Neural crest cell (in vitro differentiated cells): ENCODE measurements around the gene SLC39A5. TPM values are rescaled to one million over a fixed set of nuclear protein-coding genes. Genes with fewer than 3 reads are reported as not detected.

Experiments used
- DNase-seq: peaks from one replicate; pipeline ENCODE4 v3.0.0; 2021; ENCODE audit warnings: low read depth, mixed read lengths, low spot score
- H3K27ac Mint-ChIP-seq: one replicate; pipeline ENCODE4 v1.8.0; 2021; ENCODE audit warnings: mild to moderate bottlenecking, mixed read lengths; ENCODE audit not compliant: unreplicated experiment
- H3K27me3 Mint-ChIP-seq: 2 replicates; pipeline ENCODE4 v1.8.0; 2021; ENCODE audit warnings: low read depth, mild to moderate bottlenecking, mixed read lengths
- H3K36me3 Mint-ChIP-seq: 2 replicates; pipeline ENCODE4 v1.8.0; 2021; ENCODE audit warnings: low read depth, mild to moderate bottlenecking, mixed read lengths
- H3K4me1 Mint-ChIP-seq: 2 replicates; pipeline ENCODE4 v1.8.0; 2021; ENCODE audit warnings: mixed read lengths
- H3K4me3 Mint-ChIP-seq: one replicate; pipeline ENCODE4 v1.8.0; 2021; ENCODE audit warnings: mild to moderate bottlenecking, mixed read lengths
- H3K9me3 Mint-ChIP-seq: 2 replicates; pipeline ENCODE4 v1.8.0; 2021; ENCODE audit warnings: mixed read lengths
- total RNA-seq: library from RNA; stranded (reverse); gene quantifications from 2 replicates; pipeline ENCODE4 v1.2.1, GENCODE V29; 2021
- TF ChIP-seq, protein P1 (sequence below): fragments of 200-600 bp; sonication (generic); conservative IDR thresholded peaks from 2 replicates; pipeline ENCODE4 v1.5.0; 2021; ENCODE audit warnings: antibody characterized with exemption, mild to moderate bottlenecking

Gene SLC39A5
- total RNA-seq, 1 donor from 2014 or later = 0.65 TPM

DNA sequence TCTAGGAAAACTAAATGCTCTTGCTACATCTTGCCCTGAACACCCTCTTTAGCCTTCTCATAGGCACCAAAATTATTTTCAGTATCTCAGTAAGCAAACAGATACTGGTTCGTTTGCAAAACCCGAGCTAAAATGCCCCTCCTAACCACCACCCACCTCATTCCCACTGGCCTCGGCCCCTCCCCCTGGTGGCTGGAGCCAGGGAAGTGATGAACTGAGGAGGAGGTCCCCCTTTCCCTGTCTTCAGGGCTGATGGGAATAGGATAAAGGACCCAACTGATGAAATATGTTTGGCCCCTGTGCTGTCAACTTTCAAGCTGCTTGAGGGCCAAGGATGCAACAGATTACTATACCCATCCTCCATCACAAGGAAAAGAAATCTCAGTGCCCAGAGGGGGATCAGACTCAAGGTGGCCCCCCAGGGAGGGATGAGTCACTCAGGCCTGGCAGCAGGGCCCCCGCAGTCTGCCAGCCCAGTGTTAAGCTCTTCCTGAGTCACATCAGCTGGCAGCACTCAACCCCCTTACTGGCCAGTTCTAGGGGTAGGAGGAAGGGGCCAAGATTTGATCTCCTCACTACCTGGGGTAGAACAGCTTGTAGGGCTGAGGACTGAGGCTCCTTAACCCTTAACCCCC lies 26.6 kb downstream of the SLC39A5 start:
- no peak for DNase-seq
- Mint-ChIP-seq H3K4me1 (peaks cover 25% of the 10 kb centered on the region), H3K36me3 (peaks cover 11% of the 10 kb centered on the region), H3K27me3 (no peaks in the 10 kb centered on the region), H3K9me3 (no peaks in the 10 kb centered on the region), H3K4me3 (peak overlapping the region; percentile 94), H3K27ac (no peak overlapping the region)
- TF ChIP-seq, protein P1, sequence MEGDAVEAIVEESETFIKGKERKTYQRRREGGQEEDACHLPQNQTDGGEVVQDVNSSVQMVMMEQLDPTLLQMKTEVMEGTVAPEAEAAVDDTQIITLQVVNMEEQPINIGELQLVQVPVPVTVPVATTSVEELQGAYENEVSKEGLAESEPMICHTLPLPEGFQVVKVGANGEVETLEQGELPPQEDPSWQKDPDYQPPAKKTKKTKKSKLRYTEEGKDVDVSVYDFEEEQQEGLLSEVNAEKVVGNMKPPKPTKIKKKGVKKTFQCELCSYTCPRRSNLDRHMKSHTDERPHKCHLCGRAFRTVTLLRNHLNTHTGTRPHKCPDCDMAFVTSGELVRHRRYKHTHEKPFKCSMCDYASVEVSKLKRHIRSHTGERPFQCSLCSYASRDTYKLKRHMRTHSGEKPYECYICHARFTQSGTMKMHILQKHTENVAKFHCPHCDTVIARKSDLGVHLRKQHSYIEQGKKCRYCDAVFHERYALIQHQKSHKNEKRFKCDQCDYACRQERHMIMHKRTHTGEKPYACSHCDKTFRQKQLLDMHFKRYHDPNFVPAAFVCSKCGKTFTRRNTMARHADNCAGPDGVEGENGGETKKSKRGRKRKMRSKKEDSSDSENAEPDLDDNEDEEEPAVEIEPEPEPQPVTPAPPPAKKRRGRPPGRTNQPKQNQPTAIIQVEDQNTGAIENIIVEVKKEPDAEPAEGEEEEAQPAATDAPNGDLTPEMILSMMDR = no peak

DNA sequence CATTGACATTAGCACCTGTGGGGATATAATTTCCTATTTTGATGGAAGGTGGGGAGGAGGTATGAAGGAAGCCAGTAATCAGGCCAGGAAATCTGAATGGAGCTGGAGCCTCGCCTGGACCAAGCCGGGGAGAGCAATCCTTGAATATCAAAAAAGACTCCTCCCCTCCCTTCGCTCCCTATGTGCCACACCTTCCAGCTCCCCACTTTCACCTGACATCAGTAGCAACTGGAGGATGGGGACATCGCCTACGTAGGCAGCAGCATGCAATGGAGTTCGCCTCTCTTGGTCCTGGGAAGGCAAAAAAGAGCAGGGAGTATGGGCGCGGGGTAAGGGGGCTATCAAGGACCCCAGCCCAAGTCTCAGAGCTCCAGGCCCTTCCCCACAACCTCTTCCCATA lies 27.2 kb downstream of the SLC39A5 start:
- TF ChIP-seq, protein P1 = no peak
- Mint-ChIP-seq H3K4me3 (peak overlapping the region; percentile 94), H3K4me1 (peaks cover 25% of the 10 kb centered on the region), H3K9me3 (no peaks in the 10 kb centered on the region), H3K27ac (no peak overlapping the region), H3K36me3 (peaks cover 8% of the 10 kb centered on the region), H3K27me3 (no peaks in the 10 kb centered on the region)
- no peak for DNase-seq

DNA sequence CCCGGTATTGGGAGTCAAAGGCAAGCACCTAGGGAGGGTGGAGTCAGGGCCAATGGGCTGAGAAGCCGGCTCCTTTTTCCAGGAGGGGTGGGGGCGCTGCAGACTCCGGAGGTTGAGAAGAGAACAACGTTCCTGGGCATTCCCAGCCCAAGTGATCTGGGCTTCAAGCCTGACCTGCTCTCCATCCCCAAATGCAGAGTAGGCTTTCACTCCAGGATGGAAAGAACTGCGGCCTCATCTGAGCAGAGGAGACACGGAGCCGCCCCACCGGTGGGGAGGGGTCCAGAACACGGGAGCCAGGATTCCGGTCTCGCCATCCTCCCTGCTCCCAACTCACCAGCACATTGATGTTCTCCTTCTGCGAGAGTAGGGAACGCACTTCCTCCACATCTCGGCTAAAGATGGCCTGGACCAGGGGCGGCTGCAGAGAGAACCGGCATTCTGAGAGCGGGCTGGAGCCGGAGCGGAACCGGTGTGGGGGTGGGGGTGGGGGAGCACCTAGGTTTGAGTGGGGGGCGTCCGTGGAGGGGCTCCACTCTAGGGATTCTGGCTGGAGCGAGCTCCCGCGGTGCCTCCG lies 27.7 kb downstream of the SLC39A5 start:
- peak; percentile 38 for DNase-seq
- peak overlapping the region; percentile 94 for H3K4me3 Mint-ChIP-seq

DNA sequence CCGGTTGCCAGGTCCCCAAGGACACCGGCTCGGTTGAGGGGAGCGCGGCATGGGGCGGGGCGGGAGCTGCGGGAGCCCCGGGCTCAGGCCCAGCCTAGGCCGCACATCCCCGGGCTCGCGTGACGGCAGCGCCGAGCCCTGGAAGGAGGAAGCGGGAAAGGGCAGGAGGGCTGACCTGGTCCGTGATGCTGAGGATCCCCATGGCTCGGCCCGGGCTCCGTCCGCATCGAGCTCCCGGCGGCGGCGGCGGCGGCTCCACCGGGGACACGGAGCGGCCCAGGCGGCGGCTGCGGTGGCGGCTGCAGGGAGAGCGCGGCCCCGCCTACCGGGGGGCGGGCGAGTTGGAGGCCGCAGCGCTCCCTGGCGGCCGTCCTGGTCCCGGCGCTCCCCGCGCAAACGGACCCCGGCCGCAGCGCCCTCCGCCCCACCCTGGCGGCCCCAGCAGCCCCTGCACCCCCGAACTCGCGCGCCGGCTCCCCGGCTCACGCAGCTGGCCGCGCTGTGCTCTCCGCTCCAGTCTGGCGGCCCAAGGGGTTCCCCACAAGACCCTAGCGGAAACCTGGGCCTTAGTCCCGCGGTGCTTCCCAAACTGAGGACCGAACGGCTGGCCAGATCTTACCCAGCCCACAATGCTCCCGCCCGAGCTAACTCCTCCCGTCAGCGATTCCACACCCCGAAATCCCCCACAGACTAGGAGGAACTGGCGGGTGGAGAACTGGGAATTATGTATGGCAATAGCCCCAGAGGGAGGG lies 28.4 kb downstream of the SLC39A5 start, which contains the start of gene ANKRD52:
ANKRD52 (minus strand) TSS at position 317 of the 752 bp plus-strand sequence; CDS start at position 202, 115 bp downstream.
- Mint-ChIP-seq H3K27me3 (no peaks in the 10 kb centered on the region), H3K4me1 (peaks cover 25% of the 10 kb centered on the region), H3K9me3 (no peaks in the 10 kb centered on the region), H3K27ac (peak within 1 kb of the TSS; percentile 93), H3K36me3 (peaks cover 8% of the 10 kb centered on the region), H3K4me3 (peak within 1 kb of the TSS; percentile 94)
- peak; percentile 74 for DNase-seq
- TF ChIP-seq, protein P1 = peak; percentile 84

More for the DNA sequence above, 27.7 kb downstream of the SLC39A5 start:
- peak overlapping the region; percentile 88 for H3K27ac Mint-ChIP-seq
- peaks cover 25% of the 10 kb centered on the region for H3K4me1 Mint-ChIP-seq
- H3K27me3 Mint-ChIP-seq = no peaks in the 10 kb centered on the region
- TF ChIP-seq, protein P1 = no peak
- H3K9me3 Mint-ChIP-seq = no peaks in the 10 kb centered on the region
- H3K36me3 Mint-ChIP-seq = peaks cover 8% of the 10 kb centered on the region

DNA sequence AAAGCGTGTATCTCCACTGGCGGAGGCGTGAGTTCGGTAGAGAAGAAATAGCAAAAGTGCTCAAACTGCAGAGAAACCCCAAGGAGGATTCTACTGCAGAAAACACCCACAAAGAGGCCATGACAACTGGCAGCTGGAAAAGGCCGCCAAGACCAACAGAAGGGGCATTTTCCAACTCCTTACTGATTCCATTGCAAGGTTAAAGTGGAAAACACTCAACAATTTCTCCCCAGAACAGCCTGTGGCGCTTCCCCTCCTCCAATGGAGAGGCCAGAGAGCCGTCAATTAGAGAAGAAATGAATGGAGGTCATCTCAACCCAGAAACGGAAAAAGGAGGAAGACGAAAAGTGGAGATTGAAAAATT lies 29.0 kb downstream of the SLC39A5 start:
- peak overlapping the region; percentile 93 for H3K27ac Mint-ChIP-seq
- peaks cover 8% of the 10 kb centered on the region for H3K36me3 Mint-ChIP-seq
- peaks cover 25% of the 10 kb centered on the region for H3K4me1 Mint-ChIP-seq
- TF ChIP-seq, protein P1 = no peak
- DNase-seq = no peak
- no peaks in the 10 kb centered on the region for H3K27me3 Mint-ChIP-seq
- H3K4me3 Mint-ChIP-seq = peak overlapping the region; percentile 91
- H3K9me3 Mint-ChIP-seq = no peaks in the 10 kb centered on the region
